NB4 (cell line): ENCODE data around the gene TOP1.

Experiments
- DNase-seq: peaks from one replicate; pipeline ENCODE4 v3.0.0; 2010; ENCODE audit warnings: low read depth
- H3K4me3 ChIP-seq: one replicate; pipeline ENCODE4 v1.5.1; 2011; ENCODE audit warnings: mild to moderate bottlenecking, low read depth, low read length, moderate library complexity
- MYC ChIP-seq: IDR thresholded peaks from 2 replicates; pipeline ENCODE4 v1.6.1; 2011; ENCODE audit warnings: low read depth, low read length
- POLR2A ChIP-seq: IDR thresholded peaks from 2 replicates; pipeline ENCODE4 v1.6.1; 2011; ENCODE audit warnings: mild to moderate bottlenecking; ENCODE audit not compliant: insufficient read length; ENCODE audit errors: extremely low read depth
- TF ChIP-seq, protein P1 (sequence below): IDR thresholded peaks from one replicate; pipeline ENCODE4 v1.5.1; 2012; ENCODE audit warnings: low read depth, low read length
- TF ChIP-seq, protein P2 (sequence below): IDR thresholded peaks from 2 replicates; pipeline ENCODE4 v1.6.1; 2011; ENCODE audit warnings: low read depth, low read length

TOP1 gene

DNA sequence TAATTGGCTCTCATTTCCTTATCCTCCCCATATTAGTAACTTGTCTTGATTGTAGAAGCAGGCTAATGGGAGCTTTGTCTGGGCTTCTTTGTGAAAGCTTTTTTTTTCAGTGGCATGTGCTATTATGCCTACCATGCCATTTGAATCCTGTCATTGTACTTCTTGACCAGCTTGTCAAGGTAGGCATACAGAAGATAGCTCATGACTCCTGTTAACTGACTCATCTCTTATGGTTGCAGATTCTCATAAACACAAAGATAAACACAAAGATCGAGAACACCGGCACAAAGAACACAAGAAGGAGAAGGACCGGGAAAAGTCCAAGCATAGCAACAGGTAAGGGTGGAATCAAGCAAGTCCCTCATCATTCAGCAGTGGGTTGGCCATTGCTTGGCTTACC lies 32.5 kb downstream of the TOP1 start:
- H3K4me3 ChIP-seq = no peak overlapping the region
- TF ChIP-seq, protein P1, sequence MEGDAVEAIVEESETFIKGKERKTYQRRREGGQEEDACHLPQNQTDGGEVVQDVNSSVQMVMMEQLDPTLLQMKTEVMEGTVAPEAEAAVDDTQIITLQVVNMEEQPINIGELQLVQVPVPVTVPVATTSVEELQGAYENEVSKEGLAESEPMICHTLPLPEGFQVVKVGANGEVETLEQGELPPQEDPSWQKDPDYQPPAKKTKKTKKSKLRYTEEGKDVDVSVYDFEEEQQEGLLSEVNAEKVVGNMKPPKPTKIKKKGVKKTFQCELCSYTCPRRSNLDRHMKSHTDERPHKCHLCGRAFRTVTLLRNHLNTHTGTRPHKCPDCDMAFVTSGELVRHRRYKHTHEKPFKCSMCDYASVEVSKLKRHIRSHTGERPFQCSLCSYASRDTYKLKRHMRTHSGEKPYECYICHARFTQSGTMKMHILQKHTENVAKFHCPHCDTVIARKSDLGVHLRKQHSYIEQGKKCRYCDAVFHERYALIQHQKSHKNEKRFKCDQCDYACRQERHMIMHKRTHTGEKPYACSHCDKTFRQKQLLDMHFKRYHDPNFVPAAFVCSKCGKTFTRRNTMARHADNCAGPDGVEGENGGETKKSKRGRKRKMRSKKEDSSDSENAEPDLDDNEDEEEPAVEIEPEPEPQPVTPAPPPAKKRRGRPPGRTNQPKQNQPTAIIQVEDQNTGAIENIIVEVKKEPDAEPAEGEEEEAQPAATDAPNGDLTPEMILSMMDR = no peak
- TF ChIP-seq POLR2A (no peak), MYC (no peak)
- TF ChIP-seq, protein P2, sequence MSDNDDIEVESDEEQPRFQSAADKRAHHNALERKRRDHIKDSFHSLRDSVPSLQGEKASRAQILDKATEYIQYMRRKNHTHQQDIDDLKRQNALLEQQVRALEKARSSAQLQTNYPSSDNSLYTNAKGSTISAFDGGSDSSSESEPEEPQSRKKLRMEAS = no peak
- DNase-seq = no peak

DNA sequence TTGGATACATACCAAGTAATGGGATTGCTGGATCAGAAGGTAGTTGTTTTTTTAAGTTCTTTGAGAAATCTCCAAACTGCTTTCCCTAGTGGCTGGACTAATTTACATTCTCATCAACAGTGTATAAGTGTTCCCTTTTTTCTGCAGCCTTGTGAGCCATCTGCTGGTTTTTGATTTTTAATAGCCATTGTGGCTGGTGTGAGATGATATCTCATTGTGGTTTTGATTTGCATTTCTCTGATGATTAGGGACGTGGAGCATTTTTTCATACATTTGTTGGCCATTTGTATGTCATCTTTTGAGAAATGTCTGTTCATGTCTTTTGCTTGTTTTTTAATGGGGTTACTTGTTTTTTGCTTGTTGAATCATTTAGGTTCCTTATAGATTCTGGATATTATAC lies 34.8 kb downstream of the TOP1 start:
- TF ChIP-seq, protein P1 = no peak
- TF ChIP-seq MYC (no peak), POLR2A (no peak)
- TF ChIP-seq, protein P2 = no peak
- no peak overlapping the region for H3K4me3 ChIP-seq
- DNase-seq = no peak

DNA sequence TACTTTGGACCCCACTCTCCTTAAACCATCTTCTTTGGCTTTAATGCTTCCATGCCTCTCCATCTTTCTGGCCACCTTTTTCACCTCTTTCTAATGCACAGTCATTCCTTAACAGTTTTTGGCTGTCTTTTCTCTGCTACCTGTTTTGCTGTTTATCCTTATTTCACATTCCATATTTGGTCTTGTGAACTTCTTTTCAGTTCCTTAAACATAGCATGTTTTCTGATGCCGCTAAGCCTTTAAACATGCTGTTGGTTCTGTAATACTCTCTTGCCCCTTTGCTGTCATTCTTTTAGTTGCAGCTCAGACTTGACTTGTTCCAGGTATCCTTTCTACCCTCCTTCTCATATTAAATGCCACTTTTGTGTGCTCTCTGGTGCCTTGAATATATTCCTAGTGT lies 35.8 kb downstream of the TOP1 start:
- no peak overlapping the region for H3K4me3 ChIP-seq
- TF ChIP-seq, protein P1 = no peak
- TF ChIP-seq MYC (no peak), POLR2A (no peak)
- TF ChIP-seq, protein P2 = no peak
- DNase-seq = no peak

DNA sequence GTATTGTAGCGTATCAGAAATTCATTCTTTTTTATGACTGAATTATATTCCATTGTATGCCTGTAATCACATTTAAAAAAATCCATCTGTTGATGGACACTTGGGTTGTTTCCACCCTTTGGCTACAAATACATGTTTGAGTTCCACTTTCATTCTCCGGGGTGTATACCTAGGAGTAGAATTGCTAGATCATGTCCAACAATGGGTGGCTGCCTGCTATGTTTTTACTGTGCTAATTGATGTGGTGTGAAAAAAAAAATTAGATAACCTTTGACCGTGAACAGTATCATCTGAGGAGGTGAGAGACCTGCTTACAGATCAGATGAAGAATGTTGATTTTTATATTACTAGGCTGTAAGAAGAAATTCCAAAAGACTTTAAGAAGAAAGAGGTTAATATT lies 37.1 kb downstream of the TOP1 start:
- DNase-seq = no peak
- TF ChIP-seq, protein P1 = no peak
- TF ChIP-seq, protein P2 = no peak
- TF ChIP-seq MYC = no peak
- TF ChIP-seq POLR2A = no peak
- H3K4me3 ChIP-seq = no peak overlapping the region

DNA sequence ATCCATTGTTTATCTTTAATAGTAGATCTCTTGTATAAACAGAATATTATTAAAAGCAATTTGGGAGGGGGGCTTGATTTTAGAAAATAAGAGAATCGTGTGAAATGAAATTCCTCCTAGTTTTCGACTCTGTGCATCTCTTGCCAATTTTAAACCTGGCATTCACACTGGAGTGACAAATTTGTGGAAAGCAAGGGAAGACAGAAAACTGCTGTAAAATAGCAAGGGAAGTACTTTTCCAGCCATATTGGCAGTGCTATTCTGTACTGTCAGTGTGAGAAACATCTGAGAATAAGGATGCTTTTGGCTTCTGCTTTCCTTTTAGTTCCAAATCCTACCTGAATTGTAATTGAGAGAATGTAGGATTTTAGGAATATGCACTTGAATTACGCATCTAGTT lies 40.2 kb downstream of the TOP1 start:
- H3K4me3 ChIP-seq = no peak overlapping the region
- DNase-seq = no peak
- TF ChIP-seq POLR2A (no peak), MYC (no peak)
- TF ChIP-seq, protein P1 = no peak
- TF ChIP-seq, protein P2 = no peak
